ELR (cell line): ENCODE data around the gene BMI1.
A peak's percentile ranks its signal among the peaks of the same experiment; 100 is the strongest.

Source experiments
- DNase-seq: peaks from one replicate; pipeline ENCODE4 v3.0.0-alpha.2; 2015; ENCODE audit warnings: low read depth

BMI1 gene

GRCh38 chr10:22319980-22320558 lies 830 bp upstream of the BMI1 start:
- peak; percentile 26 for DNase-seq

- DNase-seq, result peak; percentile 73
These were observed 441 bp downstream of the BMI1 start for GRCh38 chr10:22321156-22321923.

- DNase-seq, result peak; percentile 36
These were observed 1.2 kb downstream of the BMI1 start for GRCh38 chr10:22321924-22322640.

DNA sequence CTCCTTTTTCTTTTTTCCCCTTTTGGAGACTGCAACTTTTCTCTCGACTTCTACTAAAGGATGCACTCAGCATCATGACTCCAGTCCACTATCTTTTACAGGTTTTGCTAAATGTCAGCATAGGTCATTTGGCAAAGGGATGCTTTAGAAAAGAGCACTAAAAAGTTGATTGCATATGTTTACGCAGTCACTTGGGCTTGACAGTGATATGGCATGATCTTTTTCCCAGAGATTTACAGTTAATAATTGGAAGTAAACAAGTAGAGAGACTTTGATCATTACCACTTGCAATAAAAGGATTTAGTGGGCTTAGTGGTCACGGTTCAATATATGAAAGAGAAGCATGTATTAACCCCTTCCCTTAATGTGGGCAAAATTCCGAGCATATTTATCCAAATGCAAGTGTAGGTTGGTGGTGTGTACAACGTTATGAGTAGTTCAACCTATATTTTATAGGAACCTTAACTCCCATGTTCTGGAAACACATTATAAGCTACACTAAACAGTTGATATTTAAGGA lies 1.8 kb downstream of the BMI1 start:
- DNase-seq, result no peak

DNA sequence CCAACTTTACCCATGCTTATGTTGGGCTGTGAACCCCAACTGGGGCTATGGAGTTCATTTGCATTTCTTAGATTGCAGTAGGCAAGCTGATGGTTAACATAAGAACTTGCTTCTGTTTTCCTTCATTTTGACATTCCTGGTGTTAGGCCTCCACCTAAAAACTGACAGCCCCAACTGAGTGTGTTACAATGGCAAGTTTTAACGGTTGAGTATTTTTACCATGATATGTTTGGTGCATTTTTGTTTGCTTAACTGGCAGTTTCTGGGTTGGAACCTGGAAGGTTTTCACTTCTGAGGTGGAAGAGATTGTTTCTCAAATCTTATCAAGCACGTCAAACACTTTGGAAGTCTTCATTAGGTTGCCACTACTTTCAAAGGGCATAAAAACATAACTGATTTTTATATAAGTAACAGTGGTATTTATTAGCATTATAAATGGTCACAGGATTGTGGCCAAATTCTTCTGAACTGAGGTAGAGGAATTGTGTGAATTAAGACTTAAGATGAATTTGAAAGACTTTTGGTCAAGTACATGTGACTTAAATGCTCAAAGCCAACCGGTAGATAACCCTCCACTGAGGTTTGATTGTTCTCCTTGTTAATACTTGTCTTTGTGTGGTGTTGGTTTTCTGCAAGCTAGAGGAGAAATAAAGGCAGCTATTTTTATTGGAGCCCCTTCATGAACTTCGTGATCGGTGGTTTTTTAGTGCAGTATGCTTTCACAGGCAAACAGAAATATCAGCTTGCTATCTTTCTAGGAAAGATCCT lies 2.8 kb downstream of the BMI1 start:
- DNase-seq, result no peak

DNA sequence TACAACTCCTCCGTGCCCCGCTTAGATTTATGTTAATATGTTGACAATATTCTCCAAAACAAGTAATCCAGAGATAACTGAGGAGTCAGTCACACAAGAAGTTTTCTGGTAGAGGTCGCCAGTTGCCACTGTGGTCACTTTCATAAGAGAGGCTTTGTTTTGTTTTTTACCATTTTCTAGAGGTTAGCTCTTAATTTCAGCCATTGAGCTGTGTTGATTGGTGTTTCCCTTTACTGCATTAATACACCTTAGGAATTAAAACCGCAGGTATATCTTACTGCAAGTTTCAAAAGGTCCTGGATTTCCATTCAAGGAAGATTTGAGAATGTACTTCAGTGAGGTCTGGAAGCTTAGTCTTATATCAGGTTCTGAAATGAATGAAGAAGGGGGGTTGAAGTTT lies 3.5 kb downstream of the BMI1 start:
- no peak for DNase-seq

DNA sequence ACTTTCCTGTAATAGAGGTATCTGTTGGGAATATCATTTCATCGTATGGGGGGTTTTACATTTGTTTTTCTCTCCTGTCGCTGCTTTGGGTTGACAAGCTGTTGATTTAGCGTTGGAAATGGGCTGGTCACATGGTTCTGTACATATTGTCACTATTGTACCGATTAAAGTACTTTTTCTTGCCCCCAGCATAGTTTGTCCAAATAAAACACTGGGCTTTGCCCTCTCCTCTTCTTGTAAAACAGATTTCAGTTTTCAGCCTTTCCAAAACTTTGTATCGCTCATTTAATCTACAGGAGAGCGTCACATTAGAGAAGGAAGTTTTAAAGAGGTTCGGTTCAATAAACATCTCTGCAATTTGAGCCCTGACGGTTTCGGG lies 4.0 kb downstream of the BMI1 start:
- no peak for DNase-seq

GRCh38 chr10:22325272-22326144 lies 4.6 kb downstream of the BMI1 start:
- DNase-seq, result peak; percentile 84

GRCh38 chr10:22326145-22326702 lies 5.3 kb downstream of the BMI1 start:
- no peak for DNase-seq

DNA sequence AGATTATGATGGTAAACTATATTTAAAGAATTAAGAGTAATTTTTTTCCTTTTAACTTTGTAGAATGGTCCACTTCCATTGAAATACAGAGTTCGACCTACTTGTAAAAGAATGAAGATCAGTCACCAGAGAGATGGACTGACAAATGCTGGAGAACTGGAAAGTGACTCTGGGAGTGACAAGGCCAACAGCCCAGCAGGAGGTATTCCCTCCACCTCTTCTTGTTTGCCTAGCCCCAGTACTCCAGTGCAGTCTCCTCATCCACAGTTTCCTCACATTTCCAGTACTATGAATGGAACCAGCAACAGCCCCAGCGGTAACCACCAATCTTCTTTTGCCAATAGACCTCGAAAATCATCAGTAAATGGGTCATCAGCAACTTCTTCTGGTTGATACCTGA lies 8.3 kb downstream of the BMI1 start:
- no peak for DNase-seq

GRCh38 chr10:22332116-22332692 lies 11.3 kb downstream of the BMI1 start:
- no peak for DNase-seq

GRCh38 chr10:22333167-22333974 lies 12.5 kb downstream of the BMI1 start:
- DNase-seq, result no peak

- DNase-seq, result no peak
These were observed 13.0 kb downstream of the BMI1 start for GRCh38 chr10:22333975-22334282.

DNA sequence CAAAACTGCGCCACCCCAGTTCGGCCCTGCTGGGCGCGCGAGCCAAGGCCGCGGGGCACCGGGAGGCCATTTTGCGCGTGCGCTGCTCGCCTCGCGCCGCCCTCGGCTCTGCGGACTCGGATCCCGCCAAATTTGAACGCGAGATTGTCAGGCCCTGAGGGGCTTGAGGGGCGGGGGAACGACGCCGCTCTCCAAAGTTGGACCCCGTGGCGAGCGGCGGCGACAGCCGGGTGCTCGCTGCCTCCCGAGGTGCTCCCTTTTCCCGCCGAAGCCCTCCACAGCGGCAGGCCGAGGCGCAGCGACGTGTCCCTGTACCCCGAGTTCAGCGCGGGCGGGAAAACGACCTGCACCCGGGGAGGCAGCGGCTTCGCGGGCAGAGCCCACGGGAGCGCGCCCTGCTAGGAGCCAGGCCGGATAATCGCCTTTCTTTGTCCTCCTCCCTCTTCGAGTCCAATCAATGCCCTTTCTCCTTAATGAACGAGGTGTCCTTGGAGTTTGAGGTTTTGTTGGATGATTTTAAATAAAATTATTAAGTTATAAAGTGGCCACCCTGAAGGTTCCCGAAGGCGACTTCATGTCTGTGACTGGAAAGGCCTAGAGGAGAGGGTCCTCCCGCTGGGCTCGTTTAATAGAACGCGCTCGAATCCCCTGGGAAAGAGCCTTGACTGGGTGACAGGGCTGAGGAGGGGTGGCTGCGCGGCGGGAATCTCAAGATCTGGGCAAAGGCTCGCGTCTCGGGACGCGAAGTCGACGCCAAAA lies 13.7 kb downstream of the BMI1 start:
- no peak for DNase-seq

- DNase-seq, result peak; percentile 65
These were observed 14.5 kb downstream of the BMI1 start for GRCh38 chr10:22335173-22335933.

- no peak for DNase-seq
These were observed 17.4 kb downstream of the BMI1 start for GRCh38 chr10:22338185-22338900.

GRCh38 chr10:22338931-22339330 lies 18.0 kb downstream of the BMI1 start:
- no peak for DNase-seq
